MM.1S (cell line): ENCODE measurements around the gene PLCG1.

Experiments
- EZH2 ChIP-seq: fragments of 300-600 bp; sonication (generic); optimal IDR thresholded peaks from 2 replicates; pipeline ENCODE3; 2017; ENCODE audit warnings: low read depth, mild to moderate bottlenecking, antibody characterized with exemption, low read length, mixed read lengths
- EZH2phosphoT487 ChIP-seq: fragments of 300-600 bp; sonication (generic); IDR thresholded peaks from 2 replicates; pipeline ENCODE4 v1.6.1; 2018; ENCODE audit warnings: antibody characterized with exemption, low read length
- TF ChIP-seq, protein P1 (sequence below): fragments of 300-600 bp; sonication (generic); IDR thresholded peaks from 2 replicates; pipeline ENCODE4 v1.5.1; 2016; ENCODE audit warnings: antibody characterized with exemption, low read length, mixed read lengths

DNA sequence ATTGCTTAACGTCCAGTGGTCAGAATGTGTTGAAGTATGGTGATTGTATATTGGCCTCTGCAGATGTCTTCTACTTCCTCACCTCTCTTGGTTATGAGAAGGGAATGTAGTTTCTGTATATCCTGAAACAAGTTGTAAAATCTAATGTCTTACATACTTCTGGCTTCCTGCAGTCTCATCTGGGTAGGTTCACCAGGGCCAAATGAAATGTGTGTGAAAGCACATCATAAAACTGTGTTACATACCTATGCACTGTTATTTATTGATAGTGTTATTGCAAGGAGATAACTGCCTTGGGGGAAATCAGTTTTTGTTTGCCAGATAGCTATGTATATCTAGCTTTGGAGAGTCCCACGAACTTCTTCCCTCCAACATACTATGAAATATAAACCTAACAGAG lies 35.7 kb upstream of the PLCG1 start:
- TF ChIP-seq, protein P1, sequence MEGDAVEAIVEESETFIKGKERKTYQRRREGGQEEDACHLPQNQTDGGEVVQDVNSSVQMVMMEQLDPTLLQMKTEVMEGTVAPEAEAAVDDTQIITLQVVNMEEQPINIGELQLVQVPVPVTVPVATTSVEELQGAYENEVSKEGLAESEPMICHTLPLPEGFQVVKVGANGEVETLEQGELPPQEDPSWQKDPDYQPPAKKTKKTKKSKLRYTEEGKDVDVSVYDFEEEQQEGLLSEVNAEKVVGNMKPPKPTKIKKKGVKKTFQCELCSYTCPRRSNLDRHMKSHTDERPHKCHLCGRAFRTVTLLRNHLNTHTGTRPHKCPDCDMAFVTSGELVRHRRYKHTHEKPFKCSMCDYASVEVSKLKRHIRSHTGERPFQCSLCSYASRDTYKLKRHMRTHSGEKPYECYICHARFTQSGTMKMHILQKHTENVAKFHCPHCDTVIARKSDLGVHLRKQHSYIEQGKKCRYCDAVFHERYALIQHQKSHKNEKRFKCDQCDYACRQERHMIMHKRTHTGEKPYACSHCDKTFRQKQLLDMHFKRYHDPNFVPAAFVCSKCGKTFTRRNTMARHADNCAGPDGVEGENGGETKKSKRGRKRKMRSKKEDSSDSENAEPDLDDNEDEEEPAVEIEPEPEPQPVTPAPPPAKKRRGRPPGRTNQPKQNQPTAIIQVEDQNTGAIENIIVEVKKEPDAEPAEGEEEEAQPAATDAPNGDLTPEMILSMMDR, result no peak
- TF ChIP-seq EZH2phosphoT487, result no peak
- no peak for TF ChIP-seq EZH2
